ENCODE results near the gene APLP2.
"Not testable (repeated sequence)": the region's sequence is repeated elsewhere in the genome, so short reads cannot be mapped to it uniquely, and the experiment has no call there.

APLP2 gene

GRCh38 chr11:130193551-130193950 is 123.9 kb downstream of the APLP2 start:
- not testable (repeated sequence) for DNase-seq
